Measurements from ENCODE around the gene PADI2. TPM values are rescaled to one million over a fixed set of nuclear protein-coding genes. Genes with fewer than 3 reads are reported as not detected.

Gene PADI2
- total and polyA plus RNA-seq, 9 of the 15 experiments (the other 6 are each of a cell fraction or from before 2014, with no cell fraction given): 0.01 to 0.11 (median 0.01) TPM; not detected in 5

GRCh38 chr1:17119076-17119772 lies at the start of gene PADI2 (continued):
- TF ChIP-seq ZC3H8 (IDR thresholded peaks at IDR 0.05): no peak
- TF ChIP-seq PCBP1 (IDR thresholded peaks at IDR 0.05; ENCODE audit: low read depth, low read length, poor library complexity, severe bottlenecking): peak; percentile 63
- TF ChIP-seq SP1 (CRISPR knock-in tag; IDR thresholded peaks at IDR 0.05): peak; percentile 33; the same call in 1 of the 2 replicates
- TF ChIP-seq FOXP4 (CRISPR knock-in tag; IDR thresholded peaks at IDR 0.05; ENCODE audit: borderline replicate concordance): no peak
- TF ChIP-seq KDM5B (IDR thresholded peaks at IDR 0.05; ENCODE audit: insufficient replicate concordance, low read depth, low read length): no peak
- TF ChIP-seq ZNF512 (tag; IDR thresholded peaks at IDR 0.05): no peak
- peak; percentile 91 for TF ChIP-seq PBX2 (CRISPR knock-in tag; IDR thresholded peaks at IDR 0.05; ENCODE audit: low read depth)
- TF ChIP-seq PBX2 (tag; conservative IDR thresholded peaks at IDR 0.05; ENCODE audit: low read depth): peak; percentile 88
- peak; percentile 100 for TF ChIP-seq RBM25 (IDR thresholded peaks at IDR 0.05; ENCODE audit: low read depth, low read length, severe bottlenecking)
- peak; percentile 40; the same call in 1 of the 2 replicates for TF ChIP-seq CXXC5 (CRISPR knock-in tag; IDR thresholded peaks at IDR 0.05)
- TF ChIP-seq SRSF9 (IDR thresholded peaks at IDR 0.05; ENCODE audit: borderline replicate concordance, low read depth, low read length): no peak
- TF ChIP-seq ATF4 (CRISPR knock-in tag; IDR thresholded peaks at IDR 0.05): no peak
- no peak for TF ChIP-seq RREB1 (CRISPR knock-in tag; IDR thresholded peaks at IDR 0.05)
